HG03095 (cell line): Measurements from ENCODE around the gene CFAP97D2.
"Not testable (repeated sequence)": the region's sequence is repeated elsewhere in the genome, so short reads cannot be mapped to it uniquely, and the experiment has no call there.

ENCODE experiments used
- ATAC-seq: cut with Tn5 transposase; IDR thresholded peaks from one replicate; pipeline ENCODE4 v1.9.1; 2021; ENCODE audit warnings: moderate library complexity; ENCODE audit not compliant: unreplicated experiment

The CFAP97D2 gene

GRCh38 chr13:114157869-114158495 lies 21.1 kb upstream of the CFAP97D2 start:
- ATAC-seq, result no peak

DNA sequence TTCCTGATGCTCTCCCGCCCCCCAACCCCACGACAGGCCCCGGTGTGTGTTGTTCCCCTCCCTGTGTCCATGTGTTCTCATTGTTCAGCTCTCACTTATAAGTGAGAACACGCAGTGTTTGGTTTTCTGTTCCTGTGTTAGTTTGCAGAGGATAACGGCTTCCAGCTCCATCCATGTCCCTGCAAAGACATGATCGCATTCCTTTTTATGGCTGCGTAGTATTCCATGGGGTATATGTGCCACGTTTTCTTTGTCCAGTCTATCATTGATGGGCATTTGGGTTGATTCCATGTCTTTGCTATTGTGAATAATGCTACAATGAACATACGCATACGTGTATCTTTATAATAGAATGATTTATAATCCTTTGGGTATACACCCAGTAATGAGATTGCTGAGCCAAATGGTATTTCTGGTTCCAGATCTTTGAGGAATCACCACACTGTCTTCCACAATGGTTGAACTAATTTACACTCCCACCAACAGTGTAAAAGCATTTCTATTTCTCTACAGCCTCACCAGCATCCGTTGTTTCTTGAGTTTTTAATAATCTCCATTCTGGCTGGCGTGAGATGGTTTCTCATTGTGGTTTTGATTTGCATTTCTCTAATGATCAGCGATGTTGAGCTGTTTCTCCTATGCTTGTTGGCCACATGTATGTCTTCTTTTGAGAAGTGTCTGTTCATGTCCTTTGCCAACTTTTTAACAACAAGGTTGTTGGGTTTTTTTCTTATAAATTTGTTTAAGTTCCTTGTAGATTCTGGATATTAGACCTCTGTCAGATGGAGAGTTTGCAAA lies 20.0 kb upstream of the CFAP97D2 start:
- not testable (repeated sequence) for ATAC-seq

DNA sequence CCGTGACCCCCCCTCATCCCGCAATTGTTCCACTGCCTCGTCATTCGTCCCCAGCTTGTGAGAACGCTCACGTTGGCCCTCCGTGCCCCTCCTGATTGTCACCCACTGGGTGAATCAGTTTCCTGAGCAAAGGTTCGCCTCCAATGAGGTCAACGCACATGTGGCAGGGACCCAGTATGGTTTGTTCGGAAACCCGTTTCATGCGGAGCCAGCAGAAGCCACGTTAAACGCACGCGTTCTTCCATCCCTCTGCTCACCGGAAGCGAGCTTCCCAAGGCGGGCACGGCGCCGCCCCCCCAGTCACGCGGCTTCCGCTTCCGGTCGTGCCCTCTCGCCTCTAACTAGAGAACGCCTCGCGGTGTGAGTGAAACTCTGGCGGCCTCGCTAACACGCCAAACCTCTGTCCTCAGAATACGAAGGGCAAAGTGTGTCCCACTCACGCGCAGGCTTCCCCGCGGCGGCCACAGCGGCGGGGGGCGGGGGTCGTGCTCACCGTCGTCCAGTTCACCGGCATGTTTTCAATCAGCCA lies 18.0 kb upstream of the CFAP97D2 start:
- ATAC-seq, result no peak

GRCh38 chr13:114161644-114162532 lies 17.2 kb upstream of the CFAP97D2 start:
- no peak for ATAC-seq

DNA sequence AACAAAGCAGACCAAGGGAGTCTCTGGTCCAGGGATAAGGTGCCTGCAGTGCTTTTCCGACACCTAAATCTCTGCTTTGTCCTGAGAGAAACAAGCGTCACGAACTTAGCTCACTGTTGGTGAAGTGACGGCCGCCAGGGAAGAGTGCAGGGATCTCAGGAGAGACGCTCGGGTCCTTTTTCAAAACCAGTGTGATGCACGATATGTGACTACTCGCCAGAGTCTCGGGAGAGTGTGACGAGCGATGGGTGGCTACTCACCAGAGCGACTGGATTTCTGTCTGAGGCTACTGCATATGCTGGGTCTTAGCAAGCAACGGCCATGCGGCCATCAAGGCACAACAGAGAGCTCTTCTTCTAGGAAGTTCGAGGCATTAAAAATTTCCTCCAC lies 16.5 kb upstream of the CFAP97D2 start:
- no peak for ATAC-seq

DNA sequence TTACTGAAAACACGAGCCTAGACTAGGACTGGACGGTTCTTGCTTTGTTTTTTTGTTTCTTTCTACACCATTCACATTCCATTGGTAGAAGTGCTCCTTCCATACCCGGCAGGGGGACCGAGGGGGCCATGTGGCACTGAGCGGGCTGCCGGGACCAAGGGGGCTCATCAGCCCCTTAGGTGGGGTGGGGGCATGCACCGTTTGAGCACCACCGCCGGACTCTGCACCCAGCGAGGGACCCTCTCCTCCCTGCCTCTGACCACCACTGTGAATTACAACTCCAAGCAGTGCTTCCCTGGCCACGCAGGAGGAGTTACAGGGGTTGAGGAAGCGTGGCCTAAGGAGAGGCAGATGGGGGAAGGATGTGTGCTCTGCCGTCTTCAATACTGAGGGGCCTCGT lies 15.0 kb upstream of the CFAP97D2 start:
- no peak for ATAC-seq

GRCh38 chr13:114164681-114165429 lies 14.2 kb upstream of the CFAP97D2 start:
- no peak for ATAC-seq

- no peak for ATAC-seq
Observed at GRCh38 chr13:114166381-114167131, 12.5 kb upstream of the CFAP97D2 start.

GRCh38 chr13:114167426-114167825 lies 11.6 kb upstream of the CFAP97D2 start:
- no peak for ATAC-seq

GRCh38 chr13:114167885-114168284 lies 11.2 kb upstream of the CFAP97D2 start:
- ATAC-seq, result no peak

DNA sequence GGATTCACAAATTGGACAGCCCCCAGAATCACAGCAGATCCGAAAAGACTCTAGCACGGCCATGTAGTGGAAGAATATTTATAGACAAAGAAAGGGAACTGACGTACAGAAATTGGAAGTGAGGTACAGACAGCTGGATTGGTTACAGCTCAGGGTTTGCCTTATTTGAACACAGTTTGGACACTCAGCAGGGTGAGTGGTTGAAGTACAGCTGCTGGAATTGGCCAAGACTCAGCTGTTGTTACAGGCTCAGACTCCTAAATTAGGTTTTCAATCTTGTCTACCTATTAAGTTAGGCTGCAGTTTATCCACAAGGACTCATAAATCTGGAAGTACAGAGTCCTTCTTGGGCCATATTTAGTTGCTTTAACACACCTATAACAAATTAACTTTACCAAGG lies 5.8 kb upstream of the CFAP97D2 start:
- no peak for ATAC-seq

DNA sequence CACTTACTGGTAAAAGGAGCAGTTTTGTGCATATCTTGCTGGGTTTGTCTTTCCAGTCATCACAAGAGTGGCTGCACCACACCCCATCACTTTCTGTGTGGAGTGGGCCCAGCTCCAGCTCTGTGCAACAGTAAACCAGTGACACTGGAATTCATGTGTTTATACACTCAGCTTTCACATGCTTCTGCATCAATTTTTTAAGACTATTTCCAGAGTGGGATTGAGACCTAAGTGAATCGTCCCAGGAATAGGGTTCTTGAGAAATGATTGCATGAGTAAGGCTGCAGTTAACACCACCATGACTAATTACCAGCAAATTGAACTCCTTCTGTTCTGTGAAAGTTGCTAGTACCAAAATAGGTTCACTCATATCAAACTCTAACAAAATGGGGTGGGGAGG lies 5.3 kb upstream of the CFAP97D2 start:
- ATAC-seq, result no peak

- no peak for ATAC-seq
Observed at GRCh38 chr13:114174529-114174961, 4.5 kb upstream of the CFAP97D2 start.

GRCh38 chr13:114176359-114176902 lies 2.6 kb upstream of the CFAP97D2 start:
- ATAC-seq, result not testable (repeated sequence)

DNA sequence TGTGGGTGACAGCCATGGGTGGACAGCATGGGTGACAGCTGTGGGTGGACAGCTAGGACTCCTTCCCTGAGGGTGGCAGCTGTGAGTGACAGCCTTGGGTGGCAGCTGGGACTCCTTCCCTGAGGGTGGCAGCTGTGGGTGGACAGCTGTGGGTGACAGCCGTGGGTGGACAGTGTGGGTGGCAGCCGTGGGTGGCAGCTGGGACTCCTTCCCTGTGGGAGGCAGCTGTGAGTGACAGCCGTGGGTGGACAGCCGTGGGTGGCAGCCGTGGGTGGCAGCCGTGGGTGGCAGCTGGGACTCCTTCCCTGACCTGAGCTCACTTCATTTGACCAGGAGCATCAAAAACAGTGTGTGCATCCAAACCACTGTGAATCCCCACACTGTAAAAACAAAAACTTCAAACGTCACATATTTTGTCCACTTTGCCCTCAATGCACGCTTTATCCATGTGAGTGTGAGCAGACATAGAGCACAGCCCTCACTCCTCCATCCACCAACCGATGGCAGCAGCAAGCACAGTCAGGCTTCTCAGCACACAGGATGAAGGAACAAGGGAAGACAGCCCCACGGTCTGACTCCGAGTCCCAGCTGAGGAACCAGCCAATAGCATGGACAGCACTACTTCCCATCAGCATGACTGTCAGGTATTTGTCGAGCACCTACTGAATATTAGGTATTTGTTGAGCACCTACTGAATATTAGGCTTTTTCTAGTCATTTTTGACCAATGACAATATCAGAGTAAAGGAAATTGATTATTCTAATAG lies 1.6 kb upstream of the CFAP97D2 start:
- ATAC-seq, result no peak

DNA sequence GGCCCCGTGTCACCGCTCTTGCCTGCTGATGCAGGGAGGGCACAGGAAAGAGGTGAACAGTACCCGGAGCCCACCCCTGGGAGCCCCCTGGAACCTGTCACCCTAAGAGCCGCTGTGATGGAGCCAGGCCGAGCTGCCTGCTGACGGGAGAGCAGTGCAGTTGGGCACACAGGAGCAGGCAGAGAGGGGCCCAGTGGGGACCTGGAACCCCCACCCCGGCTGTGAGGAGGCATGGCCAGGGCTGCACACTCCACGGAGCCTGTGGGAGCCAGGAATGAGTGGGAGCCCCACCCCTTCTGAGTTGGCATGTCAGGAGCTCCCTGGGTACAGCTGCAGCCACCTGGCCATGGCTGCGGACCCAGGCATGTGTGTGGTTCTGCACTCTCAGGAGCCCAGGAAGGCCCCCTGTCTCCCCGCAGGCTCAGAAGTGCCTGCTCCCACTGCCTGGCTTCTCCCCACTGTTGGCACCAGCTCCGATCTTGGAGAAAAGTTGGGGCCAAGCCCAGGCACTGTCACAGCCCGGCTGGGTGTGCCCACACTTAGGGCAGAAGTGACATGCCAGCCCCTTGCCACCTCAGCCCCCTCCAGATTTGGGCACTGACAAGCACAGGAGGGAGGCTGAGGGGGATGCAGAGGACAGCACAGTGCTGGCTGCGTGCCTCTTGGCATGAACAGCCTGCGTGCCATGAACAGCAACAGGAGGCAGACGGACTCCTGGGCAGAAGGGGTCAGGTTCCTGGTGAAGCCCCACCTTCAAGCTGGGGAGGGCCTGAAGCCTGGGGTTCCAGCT lies 6.3 kb downstream of the CFAP97D2 start:
- no peak for ATAC-seq

- no peak for ATAC-seq
Observed at GRCh38 chr13:114194853-114195252, 15.8 kb downstream of the CFAP97D2 start.

GRCh38 chr13:114196629-114197028 lies 17.6 kb downstream of the CFAP97D2 start:
- ATAC-seq, result no peak
